Peyer's patch (tissue), 4 donors: ENCODE measurements around the gene SOX5. TPM values are rescaled to one million over a fixed set of nuclear protein-coding genes. Genes with fewer than 3 reads are reported as not detected.

ENCODE experiments used
- DNase-seq, 3 donors: peaks; one replicate each; pipeline ENCODE4 v3.0.0-alpha.2; 2017 to 2019
- H3K27ac ChIP-seq, 4 donors: fragments of 200-600 bp; sonication (generic); one replicate each; pipeline ENCODE4 v1.5.1; 2016 to 2019
- H3K27me3 ChIP-seq, 2 donors: fragments of 200-600 bp; sonication (generic); one replicate each; pipeline ENCODE4 v1.5.1; 2019
- H3K36me3 ChIP-seq, 3 donors: fragments of 200-600 bp; sonication (generic); one replicate each; pipeline ENCODE4 v1.5.1; 2016 to 2019
- H3K4me1 ChIP-seq, 4 donors: fragments of 200-600 bp; sonication (generic); one replicate each; pipeline ENCODE4 v1.5.1; 2016 to 2019
- H3K4me3 ChIP-seq, 4 donors: fragments of 200-600 bp; sonication (generic); 1 replicate in 3 of 4; 2 replicates in 1 of 4; pipeline ENCODE4 v1.5.1; 2016 to 2019; ENCODE audit warnings: mild to moderate bottlenecking in 1 of 4
- H3K9me3 ChIP-seq, 4 donors: fragments of 200-600 bp; sonication (generic); one replicate each; pipeline ENCODE4 v1.5.1; 2016 to 2019; ENCODE audit warnings: mild to moderate bottlenecking in 1 of 4
- POLR2A ChIP-seq, 2 donors: fragments of 450-650 bp; IDR thresholded peaks; one replicate each; pipeline ENCODE4 v1.5.1; 2017; ENCODE audit warnings: antibody characterized with exemption in 2 of 2, mild to moderate bottlenecking in 2 of 2, moderate library complexity in 2 of 2
- total RNA-seq, 4 donors: library from RNA; depleted of rRNA; stranded (reverse); fragments of >200 nt; gene quantifications; one replicate each; pipeline ENCODE4 v1.1.0, GENCODE V29; 2016
- TF ChIP-seq, protein P1 (sequence below), 6 experiments: fragments of 450-650 bp in 4 of 6; fragments of 200-600 bp in 2 of 6; sonication (generic) in 1 of 6; IDR thresholded peaks; one replicate each; pipeline ENCODE4 v1.5.1; 2017 to 2019; ENCODE audit warnings: antibody characterized with exemption in 6 of 6, mild to moderate bottlenecking in 3 of 6, moderate library complexity in 1 of 6

SOX5 gene
- total RNA-seq, 4 donors from 2014 or later, result 3.8 to 27.2 (median 11.6) TPM

GRCh38 chr12:23634344-23634743 lies 315.1 kb downstream of the SOX5 start:
- no peak for TF ChIP-seq POLR2A (IDR thresholded peaks at IDR 0.05)
- TF ChIP-seq, protein P1, sequence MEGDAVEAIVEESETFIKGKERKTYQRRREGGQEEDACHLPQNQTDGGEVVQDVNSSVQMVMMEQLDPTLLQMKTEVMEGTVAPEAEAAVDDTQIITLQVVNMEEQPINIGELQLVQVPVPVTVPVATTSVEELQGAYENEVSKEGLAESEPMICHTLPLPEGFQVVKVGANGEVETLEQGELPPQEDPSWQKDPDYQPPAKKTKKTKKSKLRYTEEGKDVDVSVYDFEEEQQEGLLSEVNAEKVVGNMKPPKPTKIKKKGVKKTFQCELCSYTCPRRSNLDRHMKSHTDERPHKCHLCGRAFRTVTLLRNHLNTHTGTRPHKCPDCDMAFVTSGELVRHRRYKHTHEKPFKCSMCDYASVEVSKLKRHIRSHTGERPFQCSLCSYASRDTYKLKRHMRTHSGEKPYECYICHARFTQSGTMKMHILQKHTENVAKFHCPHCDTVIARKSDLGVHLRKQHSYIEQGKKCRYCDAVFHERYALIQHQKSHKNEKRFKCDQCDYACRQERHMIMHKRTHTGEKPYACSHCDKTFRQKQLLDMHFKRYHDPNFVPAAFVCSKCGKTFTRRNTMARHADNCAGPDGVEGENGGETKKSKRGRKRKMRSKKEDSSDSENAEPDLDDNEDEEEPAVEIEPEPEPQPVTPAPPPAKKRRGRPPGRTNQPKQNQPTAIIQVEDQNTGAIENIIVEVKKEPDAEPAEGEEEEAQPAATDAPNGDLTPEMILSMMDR (IDR thresholded peaks at IDR 0.05), result no peak
- no peaks in the 10 kb centered on the region for H3K27me3 ChIP-seq
- H3K36me3 ChIP-seq, result no peaks in the 10 kb centered on the region
- H3K4me3 ChIP-seq, result no peak overlapping the region
- H3K9me3 ChIP-seq, result no peaks in the 10 kb centered on the region
- H3K27ac ChIP-seq, result no peak overlapping the region
- H3K4me1 ChIP-seq, result no peaks in the 10 kb centered on the region
- DNase-seq, result no peak

DNA sequence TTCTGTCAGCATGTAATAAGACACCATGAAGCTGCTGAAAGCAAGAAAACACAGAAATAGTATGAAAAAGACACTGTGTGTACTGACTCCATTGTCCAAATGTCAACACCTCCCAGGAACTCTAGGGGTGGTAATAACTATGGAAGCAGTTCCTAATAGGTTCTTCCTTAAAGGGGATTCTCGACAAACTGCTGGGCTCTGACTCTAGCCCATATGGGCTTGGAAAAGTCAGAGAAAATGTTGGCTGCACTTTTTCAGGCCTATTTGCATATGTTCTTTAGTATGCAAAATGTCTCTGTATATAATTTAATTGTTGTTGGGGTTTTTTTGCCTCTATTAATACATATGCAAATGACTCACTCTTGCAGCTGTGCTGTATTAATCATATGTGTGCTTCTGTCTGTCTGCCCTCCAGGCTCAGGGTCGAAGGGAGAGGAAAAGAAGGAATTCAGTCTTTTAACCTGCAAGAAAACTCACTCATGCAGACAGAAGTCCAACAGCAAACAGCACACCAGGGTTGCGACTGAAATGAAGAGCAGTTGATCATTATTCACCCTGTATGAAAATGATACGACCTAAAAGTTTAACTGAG lies 317.6 kb downstream of the SOX5 start:
- no peaks in the 10 kb centered on the region for H3K27me3 ChIP-seq
- no peak overlapping the region for H3K4me3 ChIP-seq
- TF ChIP-seq, protein P1 (IDR thresholded peaks at IDR 0.05), result no peak
- DNase-seq, result no peak
- H3K9me3 ChIP-seq, result no peaks in the 10 kb centered on the region
- H3K4me1 ChIP-seq, result no peaks in the 10 kb centered on the region
- no peak overlapping the region for H3K27ac ChIP-seq
- no peaks in the 10 kb centered on the region for H3K36me3 ChIP-seq

GRCh38 chr12:23630524-23630923 lies 318.9 kb downstream of the SOX5 start:
- no peak overlapping the region for H3K4me3 ChIP-seq
- no peak overlapping the region for H3K27ac ChIP-seq
- no peak for TF ChIP-seq POLR2A (IDR thresholded peaks at IDR 0.05)
- TF ChIP-seq, protein P1 (IDR thresholded peaks at IDR 0.05), result no peak
- H3K4me1 ChIP-seq, result no peaks in the 10 kb centered on the region
- H3K36me3 ChIP-seq, result no peaks in the 10 kb centered on the region
- DNase-seq, result no peak
- no peaks in the 10 kb centered on the region for H3K9me3 ChIP-seq
- no peaks in the 10 kb centered on the region for H3K27me3 ChIP-seq

- Histone ChIP-seq H3K36me3 (no peaks in the 10 kb centered on the region), H3K9me3 (no peaks in the 10 kb centered on the region), H3K4me1 (no peaks in the 10 kb centered on the region), H3K27me3 (no peaks in the 10 kb centered on the region), H3K4me3 (no peak overlapping the region), H3K27ac (no peak overlapping the region)
- no peak for DNase-seq
- TF ChIP-seq, protein P1 (IDR thresholded peaks at IDR 0.05), result no peak
- no peak for TF ChIP-seq POLR2A (IDR thresholded peaks at IDR 0.05)
These were observed 320.7 kb downstream of the SOX5 start for GRCh38 chr12:23628806-23629205.

- Histone ChIP-seq H3K4me3 (no peak overlapping the region), H3K9me3 (no peaks in the 10 kb centered on the region)
These were observed 322.7 kb downstream of the SOX5 start for GRCh38 chr12:23626791-23627190.

More at GRCh38 chr12:23626791-23627190, 322.7 kb downstream of the SOX5 start:
- Histone ChIP-seq H3K36me3 (no peaks in the 10 kb centered on the region), H3K27ac (no peak overlapping the region), H3K4me1 (no peaks in the 10 kb centered on the region), H3K27me3 (no peaks in the 10 kb centered on the region)
- no peak for DNase-seq
- no peak for TF ChIP-seq POLR2A (IDR thresholded peaks at IDR 0.05)
- TF ChIP-seq, protein P1 (IDR thresholded peaks at IDR 0.05), result no peak
